ENCODE measurements around the gene CD59. TPM values are rescaled to one million over a fixed set of nuclear protein-coding genes. Genes with fewer than 3 reads are reported as not detected.

CD59 gene
- total and polyA plus RNA-seq, 10 of the 15 experiments (the other 5 are each of a cell fraction or from before 2014, with no cell fraction given): 55.5 to 256 (median 181) TPM

GRCh38 chr11:33656768-33657167 lies 79.5 kb downstream of the CD59 start:
- BruUV-seq (replicated peaks): no TSS peak
- Histone ChIP-seq H3K4me2 (ENCODE audit: control insufficient read depth, insufficient read depth) (peak overlapping the region; percentile 42; the same call in 1 of the 2 replicates), H3K27me3 (replicated peaks in 1 of 2; ENCODE audit: control insufficient read depth in 2 of 2, insufficient read depth in 2 of 2, low read length in 1 of 2) (no peaks in the 10 kb centered on the region), H3K27ac (ENCODE audit: control insufficient read depth, insufficient read depth) (peak overlapping the region; percentile 41), H2AFZ (ENCODE audit: control insufficient read depth, low read depth, low read length) (peak overlapping the region; percentile 1; the same call in 1 of the 2 replicates), H3K9me3 (replicated peaks; ENCODE audit: control insufficient read depth, insufficient read depth, low read length) (no peaks in the 10 kb centered on the region), H3K4me3 (no peak overlapping the region), H3K36me3 (ENCODE audit: control insufficient read depth in 2 of 2, insufficient read depth in 2 of 2, low read length in 1 of 2) (no peaks in the 10 kb centered on the region), H3K4me1 (ENCODE audit: control insufficient read depth, insufficient read depth, low read length) (peaks cover 19% of the 10 kb centered on the region), H3K79me2 (ENCODE audit: control insufficient read depth, insufficient read depth, low read length) (no peaks in the 10 kb centered on the region), H4K20me1 (ENCODE audit: control insufficient read depth, insufficient read depth) (no peaks in the 10 kb centered on the region), H3K9ac (ENCODE audit: control insufficient read depth, insufficient read depth, low read length) (no peak overlapping the region)
- intact Hi-C loops (cut with micrococcal nuclease; ENCODE audit: unreplicated experiment) (no loop called here), in situ Hi-C loops (cut with MboI) (no loop called here)
- ChIA-PET CTCF (no interaction called here), SMC1A (ENCODE audit: uncharacterized antibody, unreplicated experiment) (interaction anchor here (1.4 kb wide), 1 partner anchor 29 kb away, joined by 3 read pairs; no protein-coding TSS in a partner anchor), RAD21 (ENCODE audit: unreplicated experiment) (no interaction called here), POLR2A (no interaction called here)
- ATAC-seq (no peak; the same call in 2 of the 3 replicates), FAIRE-seq (no peak), DNase-seq (ENCODE audit: low read depth, low spot score) (no peak)
- WGBS (ENCODE audit: insufficient coverage, insufficient replicate concordance, low lambda C conversion rate, missing lambda C conversion rate): 42% methylated on average over 7 of the region's 7 CpGs
- TF ChIP-seq ZNF622 (IDR thresholded peaks at IDR 0.05): no peak
- TF ChIP-seq NFYB (IDR thresholded peaks at IDR 0.05; ENCODE audit: insufficient read depth, low read depth, low read length): no peak
- no peak for TF ChIP-seq RBBP5 (conservative IDR thresholded peaks at IDR 0.05)
- no peak for TF ChIP-seq PAX5 (IDR thresholded peaks at IDR 0.05; ENCODE audit: borderline replicate concordance, low read depth, low read length)
- TF ChIP-seq CHD1 (IDR thresholded peaks at IDR 0.05; ENCODE audit: low read depth, low read length): no peak
- no peak for TF ChIP-seq RAD51 (IDR thresholded peaks at IDR 0.05)
- TF ChIP-seq SIN3A (IDR thresholded peaks at IDR 0.05; ENCODE audit: low read depth, low read length): no peak
- no peak for TF ChIP-seq GATAD2B (conservative IDR thresholded peaks at IDR 0.05; ENCODE audit: low read depth)
- no peak for TF ChIP-seq TAF1 (IDR thresholded peaks at IDR 0.05; ENCODE audit: borderline replicate concordance, low read depth, low read length)
